HG03558 (cell line): ENCODE measurements around the gene LRP10.
"Not testable (repeated sequence)": the region's sequence is repeated elsewhere in the genome, so short reads cannot be mapped to it uniquely, and the experiment has no call there.

Source experiments
- ATAC-seq: cut with Tn5 transposase; IDR thresholded peaks from one replicate; pipeline ENCODE4 v1.9.1; 2021; ENCODE audit warnings: moderate number of reproducible peaks; ENCODE audit not compliant: unreplicated experiment; ENCODE audit errors: extremely low read depth

LRP10 gene, protein sequence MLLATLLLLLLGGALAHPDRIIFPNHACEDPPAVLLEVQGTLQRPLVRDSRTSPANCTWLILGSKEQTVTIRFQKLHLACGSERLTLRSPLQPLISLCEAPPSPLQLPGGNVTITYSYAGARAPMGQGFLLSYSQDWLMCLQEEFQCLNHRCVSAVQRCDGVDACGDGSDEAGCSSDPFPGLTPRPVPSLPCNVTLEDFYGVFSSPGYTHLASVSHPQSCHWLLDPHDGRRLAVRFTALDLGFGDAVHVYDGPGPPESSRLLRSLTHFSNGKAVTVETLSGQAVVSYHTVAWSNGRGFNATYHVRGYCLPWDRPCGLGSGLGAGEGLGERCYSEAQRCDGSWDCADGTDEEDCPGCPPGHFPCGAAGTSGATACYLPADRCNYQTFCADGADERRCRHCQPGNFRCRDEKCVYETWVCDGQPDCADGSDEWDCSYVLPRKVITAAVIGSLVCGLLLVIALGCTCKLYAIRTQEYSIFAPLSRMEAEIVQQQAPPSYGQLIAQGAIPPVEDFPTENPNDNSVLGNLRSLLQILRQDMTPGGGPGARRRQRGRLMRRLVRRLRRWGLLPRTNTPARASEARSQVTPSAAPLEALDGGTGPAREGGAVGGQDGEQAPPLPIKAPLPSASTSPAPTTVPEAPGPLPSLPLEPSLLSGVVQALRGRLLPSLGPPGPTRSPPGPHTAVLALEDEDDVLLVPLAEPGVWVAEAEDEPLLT

DNA sequence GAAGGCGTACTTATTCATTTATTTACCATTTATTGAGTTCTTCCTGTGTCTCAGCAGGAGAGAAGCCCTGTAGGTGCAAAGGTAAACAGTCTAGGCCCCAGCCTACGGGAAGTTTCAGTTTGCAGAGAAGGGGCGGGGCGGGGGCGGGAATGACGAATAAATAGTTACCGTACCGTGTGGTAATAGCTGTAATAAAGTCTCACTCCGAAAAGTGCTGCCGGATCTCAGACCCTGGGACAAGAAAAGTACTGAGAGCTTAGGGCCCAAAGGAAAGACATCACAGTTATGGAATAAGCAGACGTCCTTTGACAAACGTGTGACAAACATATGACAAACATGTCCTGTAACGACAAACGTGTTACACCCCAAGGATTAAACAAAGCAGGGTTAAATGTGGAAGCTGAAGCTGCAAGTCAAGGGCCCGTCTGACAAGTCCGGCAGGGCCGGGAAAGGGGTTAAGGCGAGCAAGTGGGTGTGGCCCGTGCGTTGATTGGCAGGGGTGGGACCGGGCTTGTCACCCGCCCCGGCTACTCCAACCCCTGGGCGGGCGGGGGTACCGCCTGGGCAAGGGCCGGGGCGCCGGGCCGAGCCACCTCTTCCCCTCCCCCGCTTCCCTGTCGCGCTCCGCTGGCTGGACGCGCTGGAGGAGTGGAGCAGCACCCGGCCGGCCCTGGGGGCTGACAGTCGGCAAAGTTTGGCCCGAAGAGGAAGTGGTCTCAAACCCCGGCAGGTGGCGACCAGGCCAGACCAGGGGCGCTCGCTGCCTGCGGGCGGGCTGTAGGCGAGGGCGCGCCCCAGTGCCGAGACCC, at the start of gene LRP10:
TSS of gene LRP10 (plus strand) at position 517 of the 809 bp plus-strand sequence. CDS start 564 bp downstream, outside the sequence.
- ATAC-seq: peak; percentile 43

DNA sequence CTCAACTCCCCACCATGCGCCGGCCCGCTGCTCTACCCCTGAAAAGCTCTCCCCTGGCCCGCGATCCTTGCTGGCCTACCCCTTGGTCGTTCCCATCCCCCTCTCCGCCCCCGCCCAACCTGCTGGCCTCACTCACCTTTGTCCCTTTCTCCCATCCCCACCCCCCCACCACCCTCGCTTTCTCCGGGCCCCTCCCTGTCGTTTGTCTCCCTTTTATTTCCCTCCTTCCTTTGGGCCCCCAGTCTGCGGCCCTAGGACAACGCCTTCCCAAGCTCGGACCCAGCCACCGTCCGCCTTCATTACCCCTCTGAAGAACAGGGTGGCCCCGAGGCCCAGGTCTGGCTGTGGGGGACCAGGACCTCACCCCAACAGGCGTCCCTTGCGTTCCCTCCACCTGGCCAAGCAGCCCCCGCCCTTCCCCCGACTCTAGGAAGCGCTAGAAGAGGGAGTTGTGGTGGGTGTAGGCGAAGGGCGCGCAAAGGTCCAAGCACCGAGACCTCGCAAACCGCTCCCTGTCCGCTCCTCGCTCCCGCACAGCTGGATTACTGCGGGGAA, 49.4 kb upstream of the LRP10 start:
- ATAC-seq: no peak

DNA sequence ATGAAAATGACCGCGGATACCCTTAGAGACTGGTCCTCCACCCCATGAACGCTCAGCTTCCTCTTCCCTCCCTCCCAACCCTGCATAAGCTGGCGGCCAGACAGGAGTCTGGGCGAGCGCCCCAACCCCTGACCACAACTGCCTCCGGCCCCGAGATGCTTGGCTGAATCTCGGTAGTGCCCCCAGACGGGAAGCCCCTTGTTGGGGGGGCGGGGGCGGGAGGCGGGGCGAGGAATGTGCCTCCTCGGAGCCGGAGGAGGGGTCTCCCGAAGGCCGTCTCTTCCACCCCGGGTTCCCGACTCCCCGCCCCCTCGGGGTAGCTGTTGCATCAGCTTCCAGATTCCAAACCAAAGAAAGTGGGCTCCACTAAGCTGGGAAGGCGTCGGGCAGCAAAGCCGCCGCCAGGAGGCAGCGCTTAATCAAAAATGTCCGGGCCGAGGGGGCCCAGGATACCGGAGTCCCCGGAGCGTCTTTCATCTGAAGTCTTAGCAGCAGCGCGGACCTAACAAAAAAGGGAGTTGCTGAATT, 48.9 kb upstream of the LRP10 start:
- no peak for ATAC-seq

DNA sequence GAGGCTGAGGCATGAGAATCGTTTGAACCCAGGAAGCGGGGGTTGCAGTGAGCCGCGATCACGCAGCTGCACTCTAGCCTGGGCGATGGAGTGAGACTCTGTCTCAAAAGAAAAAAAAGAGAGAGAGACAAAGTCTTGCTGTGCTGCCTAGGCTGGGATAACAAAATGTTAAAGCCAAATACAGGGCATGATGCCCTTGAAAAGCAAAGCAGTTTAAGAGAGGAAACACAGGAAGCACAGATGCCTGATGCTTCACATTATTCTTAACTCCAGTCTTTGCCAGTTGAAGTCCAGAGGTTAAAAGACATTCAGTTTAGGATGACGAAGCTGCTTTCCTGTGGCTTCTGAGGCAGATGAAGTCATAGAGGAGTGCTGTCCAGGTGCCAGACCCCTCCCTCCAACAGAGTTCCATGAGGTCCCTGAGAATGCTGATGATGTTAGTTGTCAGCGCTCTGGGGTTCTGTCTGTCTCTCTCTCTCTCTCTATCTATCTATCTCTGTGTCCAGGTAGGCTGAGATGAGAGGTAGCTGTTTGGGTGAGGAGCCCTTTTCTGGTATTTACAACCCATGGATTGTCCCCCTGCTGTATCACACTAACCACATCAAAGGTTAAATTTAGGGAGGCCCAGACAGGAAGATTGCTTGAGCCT, 46.7 kb upstream of the LRP10 start:
- no peak for ATAC-seq

DNA sequence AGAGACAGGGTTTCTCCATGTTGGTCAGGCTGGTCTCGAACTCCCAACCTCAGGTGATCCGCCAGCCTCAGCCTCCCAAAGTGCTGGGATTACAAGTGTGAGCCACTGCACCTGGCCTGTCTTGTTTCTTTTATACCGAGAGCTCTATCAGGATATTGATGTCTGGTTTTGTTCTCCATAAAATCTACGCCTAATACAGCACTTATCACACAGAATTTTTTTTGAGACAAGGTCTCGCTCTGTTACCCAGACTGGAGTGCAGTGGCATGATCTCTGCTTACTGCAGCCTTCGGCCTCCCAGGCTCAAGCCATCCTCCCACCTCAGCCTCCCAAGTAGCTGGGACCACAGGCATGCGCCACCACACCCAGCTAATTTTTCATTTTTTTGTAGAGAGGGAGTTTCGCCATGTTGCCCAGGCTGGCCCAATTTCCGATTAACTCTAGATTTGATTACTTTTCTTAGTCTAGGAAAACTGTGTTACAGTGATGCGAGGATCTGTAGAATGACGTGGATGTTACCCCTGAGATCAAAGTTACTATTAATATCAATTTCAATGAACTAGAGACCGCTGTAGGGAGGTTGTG, 42.4 kb upstream of the LRP10 start:
- not testable (repeated sequence) for ATAC-seq

DNA sequence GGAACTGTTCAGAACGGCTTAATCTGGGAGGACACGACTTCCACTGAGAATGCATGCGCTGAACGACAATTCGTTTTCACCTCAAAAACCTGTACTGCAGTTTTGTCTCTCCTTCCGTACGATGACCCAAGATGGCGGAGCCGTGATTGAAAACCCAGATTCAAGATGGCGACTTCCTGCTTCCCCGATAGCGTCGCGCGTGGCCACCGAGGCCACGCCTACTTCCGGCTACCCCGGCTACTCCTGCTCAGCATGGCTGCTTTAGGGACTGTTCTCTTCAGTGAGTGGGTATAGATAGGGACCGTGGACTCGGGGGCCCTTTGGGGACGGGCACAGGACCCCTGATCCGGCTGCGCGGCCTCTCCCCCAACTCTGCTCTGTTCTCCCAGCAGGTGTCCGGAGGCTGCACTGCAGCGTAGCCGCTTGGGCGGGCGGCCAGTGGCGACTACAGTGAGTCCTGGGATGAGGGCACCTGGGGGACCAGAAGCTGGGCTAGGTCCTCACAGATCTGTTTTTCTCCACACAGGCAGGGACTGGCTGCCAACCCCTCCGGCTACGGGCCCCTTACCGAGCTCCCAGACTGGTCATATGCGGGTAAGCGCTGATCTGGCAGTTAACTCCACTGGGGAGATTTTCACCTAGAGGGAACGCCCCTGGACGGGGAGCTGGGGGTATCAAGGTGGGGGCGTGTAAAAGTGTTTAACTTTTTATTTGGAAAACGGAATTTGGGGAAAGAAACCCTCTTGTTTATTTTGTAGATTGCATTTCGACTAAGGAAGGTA, 41.7 kb upstream of the LRP10 start, which contains the start of gene MRPL52:
TSS of gene MRPL52 (plus strand) at position 227 of the 782 bp plus-strand sequence. CDS start at position 253, 26 bp downstream.
- peak; percentile 49 for ATAC-seq

DNA sequence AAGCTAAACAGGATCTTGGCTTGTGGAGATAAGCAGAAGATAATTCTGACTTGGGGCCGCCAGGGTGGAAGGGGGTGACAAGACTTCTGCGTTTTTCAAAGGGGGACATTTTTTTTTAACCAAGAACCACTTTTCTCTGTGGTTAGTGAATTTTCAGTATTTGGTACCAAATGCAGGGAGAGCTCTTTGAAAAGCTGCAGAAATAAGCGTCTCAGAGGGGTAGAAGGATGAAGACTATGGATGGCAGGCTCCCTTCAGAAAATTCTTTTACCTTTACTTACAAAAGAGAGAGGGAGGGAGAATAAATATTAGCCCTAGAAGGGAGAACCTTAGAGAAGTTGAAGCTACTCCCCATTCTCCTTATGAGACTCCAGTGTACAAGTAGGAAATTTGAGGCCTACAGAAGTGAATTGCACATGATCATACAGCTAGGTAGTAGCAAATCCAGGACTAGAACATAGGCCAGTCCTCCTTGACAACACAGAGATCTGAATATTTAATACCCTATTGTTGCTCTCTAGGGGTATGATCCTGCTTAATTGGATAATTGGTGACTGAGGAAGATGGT, 41.0 kb upstream of the LRP10 start:
- no peak for ATAC-seq

DNA sequence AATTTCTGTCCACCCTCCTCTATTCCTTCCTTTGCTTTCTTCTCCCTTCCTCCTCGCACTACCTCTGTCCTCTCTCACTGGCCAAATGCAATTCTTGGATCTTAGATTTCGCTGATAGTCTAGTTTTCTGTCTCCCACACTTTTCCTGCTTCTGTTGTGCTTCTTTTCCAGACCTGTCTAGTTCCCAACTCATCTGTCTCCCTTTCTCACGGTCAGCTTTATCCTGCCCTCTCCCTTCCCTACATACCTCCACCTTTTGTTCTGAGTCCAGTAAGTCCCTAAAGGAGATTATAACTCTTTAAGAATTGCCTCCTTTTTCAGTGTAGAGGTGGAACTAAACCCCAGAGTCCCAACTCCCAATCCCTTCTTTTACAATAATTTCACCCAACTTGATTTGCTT, 36.0 kb upstream of the LRP10 start:
- ATAC-seq: no peak

DNA sequence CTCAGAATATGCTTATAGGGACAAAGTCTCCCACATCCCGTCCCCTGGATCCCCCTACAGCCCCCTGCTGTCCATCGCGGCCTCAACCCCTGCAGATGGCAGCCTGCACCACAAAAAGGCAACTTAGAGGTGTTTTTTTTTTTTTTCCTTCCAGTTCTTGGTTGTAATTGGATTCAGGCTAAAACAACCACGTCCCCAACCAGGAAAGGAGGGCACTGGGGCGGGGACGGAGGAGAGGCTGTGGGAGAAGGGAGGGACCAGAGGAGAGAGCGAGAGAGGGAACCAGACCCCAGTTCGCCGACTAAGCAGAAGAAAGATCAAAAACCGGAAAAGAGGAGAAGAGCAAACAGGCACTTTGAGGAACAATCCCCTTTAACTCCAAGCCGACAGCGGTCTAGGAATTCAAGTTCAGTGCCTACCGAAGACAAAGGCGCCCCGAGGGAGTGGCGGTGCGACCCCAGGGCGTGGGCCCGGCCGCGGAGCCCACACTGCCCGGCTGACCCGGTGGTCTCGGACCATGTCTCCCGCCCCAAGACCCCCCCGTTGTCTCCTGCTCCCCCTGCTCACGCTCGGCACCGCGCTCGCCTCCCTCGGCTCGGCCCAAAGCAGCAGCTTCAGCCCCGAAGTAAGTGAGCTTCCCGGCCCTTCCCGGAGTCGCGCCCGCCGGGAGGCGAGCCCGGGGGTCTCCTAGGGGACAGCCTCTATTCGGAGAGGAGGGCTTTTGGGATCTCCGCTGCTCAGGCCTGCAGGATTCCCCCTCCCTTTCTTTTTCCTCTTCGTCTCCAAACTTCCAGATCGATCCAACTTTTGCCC, 35.0 kb upstream of the LRP10 start, which contains the start of gene MMP14:
TSS of gene MMP14 (plus strand) at position 285 of the 813 bp plus-strand sequence. CDS start at position 518, 233 bp downstream.
- no peak for ATAC-seq

DNA sequence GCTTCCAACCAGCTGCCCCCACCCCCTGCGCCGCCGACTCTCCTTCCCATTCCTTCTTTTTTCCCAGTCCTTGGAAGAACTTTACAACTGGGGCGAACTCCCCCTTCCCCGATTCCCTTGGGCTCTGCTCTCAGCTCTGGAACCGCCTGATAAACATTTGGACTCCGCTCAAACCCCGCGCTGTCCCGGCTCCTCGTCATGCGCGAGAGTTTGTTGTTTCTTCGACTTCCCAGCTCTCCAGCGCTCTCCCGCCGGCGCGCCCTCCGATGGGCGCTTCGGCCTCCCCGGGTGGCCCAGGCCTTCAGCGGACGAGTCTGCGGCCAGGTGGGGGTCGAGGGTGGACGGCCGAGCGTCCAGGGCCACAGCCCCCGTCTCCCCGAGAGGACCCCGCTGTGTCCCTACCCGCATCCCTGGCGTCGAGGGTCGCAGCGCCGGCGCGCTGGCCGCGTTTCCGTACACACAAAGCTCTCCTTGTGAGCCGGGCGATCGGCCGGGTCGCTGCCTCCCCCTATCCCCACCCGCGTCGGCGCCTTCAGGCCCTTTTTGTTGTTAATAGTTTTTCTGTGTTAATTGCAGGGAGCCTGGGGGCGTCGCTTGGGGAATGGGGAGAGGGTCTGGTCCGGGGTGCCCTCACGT, 34.3 kb upstream of the LRP10 start:
- ATAC-seq: no peak

DNA sequence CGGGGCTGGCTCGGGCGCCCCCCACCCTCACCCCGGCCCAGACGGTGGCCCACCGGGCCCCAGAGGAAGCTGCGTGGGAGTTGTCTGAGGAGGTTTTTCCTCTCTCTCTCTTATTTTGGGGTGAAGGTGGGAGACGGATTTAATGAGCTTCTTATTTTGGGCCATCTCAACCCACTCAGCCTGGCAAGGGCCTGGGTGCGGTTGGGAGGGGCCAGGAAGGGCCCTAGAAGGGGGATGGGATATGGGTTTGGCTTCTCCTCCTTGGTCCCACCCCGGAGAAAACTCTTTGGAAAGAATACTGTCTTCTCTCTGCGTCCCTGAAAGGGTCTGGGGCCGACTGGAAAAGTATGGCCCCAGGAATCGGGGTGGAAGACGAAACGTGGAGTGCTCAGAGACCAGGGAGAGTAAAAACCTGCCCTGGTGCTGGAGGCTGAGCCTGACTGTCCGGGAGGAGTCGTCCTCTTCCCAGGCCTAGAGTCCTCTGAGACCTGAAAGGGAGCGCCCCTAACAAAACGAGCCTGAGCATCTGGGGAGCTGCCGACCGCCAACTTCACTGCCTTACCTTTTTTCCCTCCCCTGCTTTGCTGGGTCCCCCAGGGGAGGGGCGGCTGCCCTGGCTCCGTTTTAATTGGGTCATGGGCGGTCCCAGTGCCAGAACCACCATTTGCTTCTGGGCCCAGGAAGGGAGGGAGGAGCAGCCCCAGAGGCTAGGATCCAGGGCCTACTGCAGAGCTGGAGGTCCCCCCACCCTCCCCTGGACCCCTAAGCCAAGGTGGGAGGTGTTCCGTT, 33.6 kb upstream of the LRP10 start:
- no peak for ATAC-seq

DNA sequence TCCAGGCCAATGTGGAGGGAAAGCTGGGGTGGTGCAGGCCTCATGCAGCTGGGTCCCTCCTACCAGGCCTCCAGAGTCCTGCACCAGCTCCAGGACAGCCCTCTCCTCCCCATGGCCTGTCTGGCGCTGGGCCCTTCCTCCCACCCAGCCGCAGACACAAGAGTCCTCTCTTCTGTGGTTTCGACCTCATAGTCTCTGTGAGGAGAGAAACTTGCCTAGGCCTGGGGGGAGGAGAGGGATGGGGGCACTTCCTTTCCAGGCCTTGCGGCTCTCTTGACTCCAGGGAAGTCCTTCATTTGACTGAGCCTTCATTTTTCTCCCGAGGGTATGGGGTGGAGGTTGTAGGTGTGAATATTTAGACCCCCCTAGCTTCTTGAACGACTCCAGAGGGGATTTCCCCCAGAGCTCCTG, 32.9 kb upstream of the LRP10 start:
- no peak for ATAC-seq

DNA sequence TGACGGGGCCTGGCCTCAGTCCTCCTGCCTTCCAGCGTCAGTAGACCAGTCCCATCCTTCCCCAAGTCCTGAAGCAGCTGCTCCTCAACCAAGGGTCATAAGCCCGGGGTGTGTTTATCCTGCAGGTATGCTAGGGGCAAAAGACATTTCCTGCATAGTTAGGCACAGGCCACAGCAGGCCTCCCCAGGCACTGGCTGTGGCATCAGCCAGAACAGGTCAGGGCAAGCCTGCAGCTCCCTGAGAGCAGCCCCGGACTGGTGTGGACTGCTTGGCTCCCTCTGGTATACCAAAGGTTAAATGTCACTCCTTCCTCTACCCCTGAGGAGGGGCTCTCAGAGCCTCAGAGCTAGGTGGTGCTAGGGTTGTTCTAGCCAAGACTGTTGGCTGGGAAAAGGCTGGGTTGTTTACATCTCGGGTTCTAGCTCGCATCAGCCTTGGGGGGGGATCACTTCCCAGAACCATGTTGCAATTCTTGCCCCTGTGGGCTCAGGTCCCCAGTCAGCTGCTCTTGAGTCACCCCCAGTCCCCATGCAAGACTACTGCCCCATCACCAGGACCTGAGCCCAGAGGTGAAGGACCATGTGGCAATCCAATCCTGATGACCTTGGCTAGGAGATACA, 32.3 kb upstream of the LRP10 start:
- no peak for ATAC-seq

DNA sequence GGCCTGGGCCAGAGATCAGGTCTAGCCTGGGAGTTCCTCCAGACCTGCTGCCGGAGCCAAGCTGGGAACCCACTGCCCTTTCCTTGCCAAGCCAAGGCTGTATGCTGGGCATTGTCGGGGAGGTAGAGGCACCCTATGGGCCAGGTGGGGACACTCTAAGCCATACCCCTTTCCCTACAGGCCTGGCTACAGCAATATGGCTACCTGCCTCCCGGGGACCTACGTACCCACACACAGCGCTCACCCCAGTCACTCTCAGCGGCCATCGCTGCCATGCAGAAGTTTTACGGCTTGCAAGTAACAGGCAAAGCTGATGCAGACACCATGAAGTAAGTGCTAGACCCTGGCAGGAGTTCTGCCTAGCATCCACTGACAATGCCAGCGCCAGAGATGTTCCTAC, 30.2 kb upstream of the LRP10 start:
- ATAC-seq: no peak

DNA sequence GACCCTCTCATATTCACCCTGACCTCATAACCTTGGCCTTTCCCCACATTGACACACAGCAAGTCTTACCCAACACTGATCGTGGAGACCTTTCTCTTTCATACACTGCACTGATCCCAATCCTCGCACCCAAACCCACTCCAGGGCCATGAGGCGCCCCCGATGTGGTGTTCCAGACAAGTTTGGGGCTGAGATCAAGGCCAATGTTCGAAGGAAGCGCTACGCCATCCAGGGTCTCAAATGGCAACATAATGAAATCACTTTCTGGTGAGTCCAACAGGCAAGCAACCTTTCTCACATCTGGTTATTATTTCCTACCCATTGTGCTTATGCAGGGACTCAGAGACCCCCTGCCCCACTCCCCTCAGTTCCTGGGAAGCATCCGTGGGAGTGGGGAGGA, 29.8 kb upstream of the LRP10 start:
- no peak for ATAC-seq
